NCI-H510A (cell line): ENCODE measurements around the gene NOC2L.
A peak's percentile ranks its signal among the peaks of the same experiment; 100 is the strongest.

ENCODE experiments used
- DNase-seq: peaks from one replicate; lab custom pipeline; 2025; lab: John Stamatoyannopoulos, UW

The NOC2L gene

DNA sequence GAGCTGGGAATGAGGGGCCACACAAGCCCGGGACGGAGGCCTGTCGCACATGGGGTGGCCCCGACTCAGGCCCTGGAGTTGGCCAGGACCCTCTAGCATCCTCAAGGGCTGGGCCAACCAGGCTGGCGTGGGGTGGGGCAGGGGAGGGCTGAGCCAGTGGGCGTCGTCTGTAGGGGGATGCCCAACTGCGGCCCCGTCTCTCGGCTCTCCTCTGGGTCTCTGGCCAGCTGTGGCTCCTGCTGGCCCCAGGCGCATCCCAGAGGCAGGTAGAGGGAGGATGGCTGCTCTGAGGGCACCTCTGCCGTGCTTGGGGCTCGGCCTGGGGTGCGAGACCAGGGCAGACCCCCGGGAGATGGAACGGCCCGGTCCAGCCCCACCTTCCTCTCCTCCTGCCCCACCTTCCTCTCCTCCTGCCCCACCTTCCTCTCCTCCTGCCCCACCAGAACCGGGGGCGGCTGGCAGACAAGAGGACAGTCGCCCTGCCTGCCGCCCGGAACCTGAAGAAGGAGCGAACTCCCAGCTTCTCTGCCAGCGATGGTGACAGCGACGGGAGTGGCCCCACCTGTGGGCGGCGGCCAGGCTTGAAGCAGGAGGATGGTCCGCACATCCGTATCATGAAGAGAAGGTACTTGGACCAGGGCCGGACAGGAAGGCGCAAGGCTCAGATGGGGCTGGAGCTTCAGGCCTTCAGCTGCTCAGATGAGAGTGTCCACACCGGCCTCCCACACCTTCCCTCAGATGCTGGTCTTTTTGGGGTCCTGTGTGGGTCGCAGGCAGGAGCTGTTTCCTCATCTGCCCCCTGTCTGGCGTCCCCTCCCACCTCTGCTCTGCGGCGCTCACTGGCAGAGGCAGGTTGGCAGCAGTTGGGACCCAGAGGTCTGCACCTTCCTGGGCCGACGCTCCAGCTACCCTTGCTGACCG lies 29.1 kb downstream of the NOC2L start:
- no peak for DNase-seq

GRCh38 chr1:928825-929661 lies 30.0 kb downstream of the NOC2L start:
- DNase-seq = no peak

DNA sequence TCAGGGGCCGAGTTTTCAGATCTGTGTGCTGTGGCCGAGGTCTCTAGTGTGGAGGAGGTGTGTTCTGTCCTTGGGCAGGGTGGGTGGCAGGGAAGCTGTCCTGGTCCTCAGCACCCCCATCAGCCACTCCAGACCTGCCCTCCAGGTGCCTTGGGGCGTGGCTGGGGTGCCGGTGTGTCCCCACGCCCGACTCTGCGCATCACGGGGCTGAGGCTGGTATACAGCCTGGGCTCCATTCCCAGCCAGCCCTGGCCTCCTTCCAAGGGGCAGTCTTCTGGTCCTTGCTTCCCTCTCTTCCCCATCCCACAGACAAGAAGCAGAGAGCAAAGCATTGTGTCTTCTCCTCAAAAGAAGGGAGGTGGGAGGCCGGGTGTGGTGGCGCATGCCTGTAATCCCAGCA lies 31.3 kb downstream of the NOC2L start:
- no peak for DNase-seq

DNA sequence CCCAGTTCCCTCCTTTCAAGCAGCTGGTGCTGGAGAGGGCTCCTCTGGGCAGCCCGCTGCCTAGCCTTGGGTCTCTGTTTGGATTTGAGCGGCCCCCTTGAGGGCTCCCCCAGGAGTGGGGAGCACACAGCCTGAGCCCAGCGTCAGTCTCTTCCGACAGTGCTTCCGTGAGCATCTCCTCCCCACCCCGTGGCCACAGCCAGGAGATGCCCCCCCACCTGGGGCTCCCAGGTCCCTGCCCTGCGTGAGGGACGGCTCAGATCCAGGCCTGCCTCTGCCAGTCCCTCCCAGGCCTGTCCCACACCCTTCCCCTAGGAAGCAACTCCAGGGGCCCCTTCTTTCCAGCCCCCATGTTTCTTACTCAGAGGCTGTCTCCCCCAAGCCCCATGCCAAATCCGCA lies 31.8 kb downstream of the NOC2L start:
- DNase-seq = no peak

GRCh38 chr1:925561-926421 lies 33.3 kb downstream of the NOC2L start:
- DNase-seq = no peak

DNA sequence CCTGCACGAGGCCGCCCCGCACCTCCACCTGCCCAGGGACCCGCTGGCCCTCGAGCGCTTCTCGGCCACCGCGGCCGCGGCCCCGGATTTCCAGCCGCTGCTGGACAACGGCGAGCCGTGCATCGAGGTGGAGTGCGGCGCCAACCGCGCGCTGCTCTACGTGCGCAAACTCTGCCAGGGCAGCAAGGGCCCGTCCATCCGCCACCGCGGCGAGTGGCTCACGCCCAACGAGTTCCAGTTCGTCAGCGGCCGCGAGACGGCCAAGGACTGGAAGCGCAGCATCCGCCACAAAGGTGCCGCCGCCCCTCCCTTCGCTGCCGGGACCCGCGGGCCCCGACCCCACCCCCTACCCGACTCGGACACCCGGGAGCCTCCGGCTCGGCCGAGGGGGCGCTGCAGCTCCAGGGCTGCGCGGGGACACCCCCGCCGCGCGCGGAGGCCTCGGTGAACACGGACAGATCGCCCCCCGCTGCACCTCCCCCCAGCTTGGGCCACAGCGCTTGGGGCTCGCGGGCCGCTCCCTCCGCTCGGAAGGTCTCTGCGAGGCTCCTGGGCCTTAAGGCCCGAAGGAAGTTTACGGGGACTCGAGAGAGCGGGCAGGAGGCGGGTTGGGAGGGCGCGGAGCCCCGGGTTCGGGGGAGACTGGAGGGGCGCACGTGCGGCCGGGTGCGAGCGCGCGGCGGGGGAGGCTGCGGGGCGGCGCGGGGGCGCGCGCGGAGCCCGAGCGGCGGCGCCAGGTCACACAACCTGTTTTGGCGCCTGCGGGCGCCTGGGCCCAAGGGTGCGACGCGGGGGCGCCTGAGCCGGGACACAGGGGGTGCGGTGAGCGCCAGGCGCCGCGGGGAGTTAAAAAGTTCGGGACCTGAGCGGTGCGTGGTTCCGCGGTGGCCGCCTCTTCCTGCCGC lies 34.1 kb downstream of the NOC2L start:
- DNase-seq = no peak

DNA sequence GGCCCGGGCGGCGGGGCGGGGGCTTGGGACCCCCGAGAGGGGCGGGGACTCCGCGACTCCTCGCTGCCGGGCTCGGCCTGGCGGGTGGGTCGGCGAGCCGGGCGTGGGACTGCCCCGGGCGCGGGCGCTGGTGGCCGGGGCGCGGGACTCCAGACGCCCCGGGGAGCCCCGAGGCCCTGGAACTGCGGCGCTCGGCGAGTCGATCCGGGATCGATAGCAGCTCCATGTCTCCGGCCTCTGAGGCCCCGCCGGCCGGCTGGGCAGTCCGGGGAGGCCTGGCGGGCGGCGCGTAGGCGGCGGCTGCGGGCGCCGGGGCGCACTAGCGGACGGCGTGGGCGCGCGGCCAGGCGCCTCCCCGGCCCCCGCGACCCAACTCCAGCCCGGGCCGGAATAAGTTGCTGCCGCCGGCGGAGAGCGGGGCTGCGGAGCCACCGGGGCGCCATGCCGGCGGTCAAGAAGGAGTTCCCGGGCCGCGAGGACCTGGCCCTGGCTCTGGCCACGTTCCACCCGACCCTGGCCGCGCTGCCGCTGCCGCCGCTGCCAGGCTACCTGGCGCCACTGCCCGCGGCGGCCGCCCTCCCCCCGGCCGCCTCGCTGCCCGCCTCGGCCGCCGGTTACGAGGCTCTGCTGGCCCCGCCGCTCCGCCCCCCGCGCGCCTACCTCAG lies 34.9 kb downstream of the NOC2L start:
- no peak for DNase-seq

DNA sequence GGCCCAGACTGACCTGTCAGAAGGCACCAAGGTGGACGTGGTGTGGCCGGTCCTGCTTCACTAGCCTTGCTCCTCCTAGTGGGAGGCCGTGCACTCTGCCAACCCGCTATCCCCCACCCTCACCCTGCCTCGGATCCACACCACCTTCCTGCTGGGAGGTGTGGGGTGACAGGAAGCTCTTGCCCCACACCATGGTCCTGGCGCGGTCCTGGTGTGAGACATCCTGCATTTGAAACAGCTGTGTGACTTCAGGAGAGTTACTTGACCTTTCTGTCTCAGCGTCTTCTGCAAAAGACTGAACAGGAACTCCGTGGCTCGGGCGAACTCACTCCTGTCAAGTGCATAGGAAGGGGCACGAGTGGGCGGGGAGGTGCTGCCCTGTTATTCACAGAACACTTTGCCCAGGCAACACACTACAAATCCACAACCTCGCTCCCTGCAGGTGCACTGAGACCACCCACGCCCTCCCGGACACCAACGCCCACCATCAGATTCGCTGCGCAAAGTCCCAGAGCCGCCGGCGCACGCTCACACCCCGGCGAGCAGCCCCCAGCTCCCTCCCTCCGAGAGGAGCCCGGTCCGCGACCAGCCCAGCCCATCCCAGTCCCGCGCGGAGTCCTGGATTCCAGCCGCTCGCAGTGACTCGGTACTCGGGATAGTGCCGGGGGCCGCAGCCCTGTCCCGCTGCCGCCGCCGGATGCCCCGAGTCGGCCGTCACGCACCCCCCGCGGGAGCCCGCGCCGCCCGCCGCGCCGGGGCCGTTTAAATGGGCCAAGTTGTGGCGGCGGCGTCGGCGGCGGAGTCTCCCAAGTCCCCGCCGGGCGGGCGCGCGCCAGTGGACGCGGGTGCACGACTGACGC lies 35.7 kb downstream of the NOC2L start, which contains the start of gene SAMD11:
Gene SAMD11 (plus strand): TSS at position 793 of the 860 bp plus-strand sequence. CDS start 509 bp downstream, outside the sequence.
- peak; percentile 72 for DNase-seq

GRCh38 chr1:921011-921837 lies 37.8 kb downstream of the NOC2L start:
- peak; percentile 78 for DNase-seq

- DNase-seq = no peak
These were observed 38.5 kb downstream of the NOC2L start for GRCh38 chr1:920521-920920.

- no peak for DNase-seq
These were observed 39.0 kb downstream of the NOC2L start for GRCh38 chr1:920010-920409.

- DNase-seq = no peak
These were observed 39.7 kb downstream of the NOC2L start for GRCh38 chr1:919271-919872.

DNA sequence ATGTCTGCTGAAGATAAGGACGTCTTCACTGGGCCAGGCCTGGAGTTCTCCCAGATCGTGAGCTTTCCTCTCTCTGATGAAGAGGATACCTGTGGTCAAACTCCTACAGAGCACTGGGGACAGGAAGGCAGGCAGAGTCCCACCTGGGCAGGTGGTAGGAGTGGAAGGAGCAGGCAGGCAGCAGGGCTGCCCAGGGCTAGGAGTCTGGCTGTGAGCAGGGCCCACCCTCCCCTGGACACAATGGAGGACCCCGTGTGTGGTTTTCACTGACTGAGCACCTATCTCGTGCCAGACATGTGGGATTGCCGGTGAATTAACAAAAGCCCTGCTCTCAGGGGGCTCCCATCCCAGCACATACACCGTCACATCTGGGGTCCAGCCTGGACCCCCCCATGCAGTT lies 40.2 kb downstream of the NOC2L start:
- no peak for DNase-seq

GRCh38 chr1:918353-918752 lies 40.7 kb downstream of the NOC2L start:
- DNase-seq = no peak

DNA sequence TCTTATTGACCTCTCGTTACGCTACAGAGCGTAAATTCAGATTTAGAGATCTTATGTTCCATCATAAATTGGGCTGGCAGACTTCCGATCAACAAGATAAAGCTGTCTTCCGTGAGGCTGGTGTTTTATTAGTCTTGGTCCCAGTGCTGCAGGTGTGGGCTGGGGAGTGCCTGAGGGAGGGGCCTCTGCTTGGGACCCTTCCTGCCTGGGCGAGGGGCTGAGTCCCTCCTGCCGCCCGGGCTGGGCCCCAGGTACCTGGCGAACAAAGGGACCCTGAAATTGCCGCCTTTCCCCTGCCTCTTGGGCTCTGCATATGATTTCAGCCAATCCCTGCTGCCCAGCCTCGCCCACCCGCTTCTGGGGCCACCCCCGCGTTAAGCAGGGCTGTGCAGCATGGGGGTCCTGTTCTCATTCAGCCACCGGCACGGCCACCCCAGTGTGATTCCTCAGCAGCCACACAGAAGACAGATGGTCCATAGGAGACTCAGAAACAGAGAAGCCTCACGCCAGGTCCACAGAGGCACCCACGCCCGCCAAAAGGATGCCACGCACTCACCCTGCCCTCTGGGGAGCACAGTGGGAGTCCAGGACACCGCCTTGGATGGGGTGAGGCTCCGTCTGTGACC lies 41.5 kb downstream of the NOC2L start:
- DNase-seq = no peak

DNA sequence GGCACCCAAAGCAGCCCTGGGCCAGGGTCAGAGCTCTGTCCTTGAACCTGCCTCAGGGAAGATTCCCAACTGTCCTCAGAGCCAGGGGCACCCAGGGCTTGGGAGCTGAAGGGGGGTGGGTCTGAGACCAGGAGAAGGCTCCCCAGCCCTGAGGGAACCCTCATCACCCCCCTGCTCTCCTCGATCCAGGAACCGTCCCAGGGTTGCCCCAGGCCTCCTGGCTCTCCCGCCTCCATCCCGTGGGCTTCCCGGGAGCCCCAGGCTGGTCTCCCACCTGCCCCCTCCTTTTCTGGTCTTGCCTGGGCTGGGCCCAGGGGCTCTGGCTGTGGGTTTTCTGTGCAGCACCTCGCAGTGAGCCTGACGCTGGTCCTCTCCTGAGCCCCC lies 42.0 kb downstream of the NOC2L start:
- no peak for DNase-seq
